ENCODE measurements around the gene WDR88.
"Not testable (repeated sequence)": the region's sequence is repeated elsewhere in the genome, so short reads cannot be mapped to it uniquely, and the experiment has no call there.

Gene WDR88

GRCh38 chr19:33132021-33132420, at the start of gene WDR88:
Gene WDR88, plus strand, starts transcription at chr19:33132114. Its CDS starts 56 bp downstream, at chr19:33132170.
- no peak for DNase-seq (ENCODE audit: low read depth)

GRCh38 chr19:33085570-33086128, 46.3 kb upstream of the WDR88 start:
- DNase-seq (ENCODE audit: low read depth): no peak

GRCh38 chr19:33086955-33087354, 45.0 kb upstream of the WDR88 start:
- DNase-seq (ENCODE audit: low read depth): no peak

GRCh38 chr19:33089010-33089409, 42.9 kb upstream of the WDR88 start:
- no peak for DNase-seq (ENCODE audit: low read depth)

GRCh38 chr19:33090179-33090578, 41.7 kb upstream of the WDR88 start:
- no peak for DNase-seq (ENCODE audit: low read depth)

GRCh38 chr19:33093420-33094210, 38.3 kb upstream of the WDR88 start:
- no peak for DNase-seq (ENCODE audit: low read depth)

GRCh38 chr19:33094436-33095067, 37.4 kb upstream of the WDR88 start:
- DNase-seq (ENCODE audit: low read depth): no peak

GRCh38 chr19:33096005-33096404, 35.9 kb upstream of the WDR88 start:
- DNase-seq (ENCODE audit: low read depth): no peak

GRCh38 chr19:33098055-33098534, 33.8 kb upstream of the WDR88 start:
- no peak for DNase-seq (ENCODE audit: low read depth)

GRCh38 chr19:33100894-33101644, 30.8 kb upstream of the WDR88 start:
- DNase-seq (ENCODE audit: low read depth): no peak

GRCh38 chr19:33102893-33103292, 29.0 kb upstream of the WDR88 start:
- no peak for DNase-seq (ENCODE audit: low read depth)

- no peak for DNase-seq (ENCODE audit: low read depth)
Observed at GRCh38 chr19:33108161-33108560, 23.8 kb upstream of the WDR88 start.

GRCh38 chr19:33110137-33110910, 21.6 kb upstream of the WDR88 start:
- no peak for DNase-seq (ENCODE audit: low read depth)

- DNase-seq (ENCODE audit: low read depth): no peak
Observed at GRCh38 chr19:33111587-33111986, 20.3 kb upstream of the WDR88 start.

- DNase-seq (ENCODE audit: low read depth): no peak
Observed at GRCh38 chr19:33114312-33114711, 17.6 kb upstream of the WDR88 start.

- DNase-seq (ENCODE audit: low read depth): no peak
Observed at GRCh38 chr19:33117501-33117900, 14.4 kb upstream of the WDR88 start.

GRCh38 chr19:33118643-33119042, 13.3 kb upstream of the WDR88 start:
- no peak for DNase-seq (ENCODE audit: low read depth)

GRCh38 chr19:33124207-33125098, 7.5 kb upstream of the WDR88 start:
- no peak for DNase-seq (ENCODE audit: low read depth)

GRCh38 chr19:33125929-33126388, 6.0 kb upstream of the WDR88 start:
- peak; percentile 23 for DNase-seq (ENCODE audit: low read depth)

GRCh38 chr19:33126712-33127111, 5.2 kb upstream of the WDR88 start:
- not testable (repeated sequence) for DNase-seq (ENCODE audit: low read depth)
